Measurements from ENCODE around the gene GEMIN4. TPM values are rescaled to one million over a fixed set of nuclear protein-coding genes. Genes with fewer than 3 reads are reported as not detected.
A peak's percentile ranks its signal among the peaks of the same experiment; 100 is the strongest.

Gene GEMIN4
- total RNA-seq, 6 donors from 2014 or later, result 17.6 to 79.6 (median 21.5) TPM

GRCh38 chr17:728911-729310 is 23.2 kb downstream of the GEMIN4 start:
- Histone ChIP-seq H3K36me3 (no peaks in the 10 kb centered on the region), H3K4me1 (peaks cover 0 to 35% (median 10%) of the 10 kb centered on the region in 4 donors), H3K27me3 (no peaks in the 10 kb centered on the region), H3K27ac (peak overlapping the region in 1 of 4 donors; percentile 18), H3K9me3 (no peaks in the 10 kb centered on the region), H3K4me3 (no peak overlapping the region)
- TF ChIP-seq POLR2AphosphoS5 (IDR thresholded peaks at IDR 0.05) (no peak), CTCF (IDR thresholded peaks at IDR 0.05) (no peak), EP300 (IDR thresholded peaks at IDR 0.05) (no peak), POLR2A (IDR thresholded peaks at IDR 0.05) (no peak)
- DNase-seq, result peak in 1 of 2 donors; percentile 44
- 81 to 85% methylated on average over 5 of the region's 5 CpGs for WGBS, 2 donors
- peak in 1 of 2 donors; percentile 56 for ATAC-seq (ENCODE audit: low FRiP score in 2 of 2)

GRCh38 chr17:726271-726919 is 25.7 kb downstream of the GEMIN4 start:
- DNase-seq, result peak; percentile 20 to 33
- peak in 1 of 2 donors; percentile 20 for ATAC-seq (ENCODE audit: low FRiP score in 2 of 2)
- WGBS, 2 donors, result 56 to 69% methylated on average over 19 to 20 of the region's 20 CpGs
- TF ChIP-seq EP300 (IDR thresholded peaks at IDR 0.05), result no peak
- no peak for TF ChIP-seq CTCF (IDR thresholded peaks at IDR 0.05)
- Histone ChIP-seq H3K36me3 (no peaks in the 10 kb centered on the region), H3K4me1 (peaks cover 0 to 14% (median 3%) of the 10 kb centered on the region in 4 donors), H3K9me3 (no peaks in the 10 kb centered on the region), H3K27me3 (no peaks in the 10 kb centered on the region), H3K27ac (peak overlapping the region; percentile 52 to 79 (median 67)), H3K4me3 (no peak overlapping the region)

- WGBS, 2 donors, result 74 to 75% methylated on average over 12 of the region's 12 CpGs
- H3K4me3 ChIP-seq, result no peak overlapping the region
- TF ChIP-seq CTCF (IDR thresholded peaks at IDR 0.05), result no peak
- TF ChIP-seq POLR2AphosphoS5 (IDR thresholded peaks at IDR 0.05), result no peak
- no peak for TF ChIP-seq EP300 (IDR thresholded peaks at IDR 0.05)
- no peak for TF ChIP-seq POLR2A (IDR thresholded peaks at IDR 0.05)
- H3K27ac ChIP-seq, result peak overlapping the region; percentile 44 to 79 (median 64)
- no peaks in the 10 kb centered on the region for H3K27me3 ChIP-seq
- no peaks in the 10 kb centered on the region for H3K9me3 ChIP-seq
- DNase-seq (peak in 1 of 2 donors; percentile 49), ATAC-seq (ENCODE audit: low FRiP score in 2 of 2) (peak; percentile 32 to 80)
- no peaks in the 10 kb centered on the region for H3K36me3 ChIP-seq
- H3K4me1 ChIP-seq, result peaks cover 0 to 12% (median 0%) of the 10 kb centered on the region in 4 donors
Measured at GRCh38 chr17:725746-726145, 26.3 kb downstream of the GEMIN4 start.

GRCh38 chr17:725084-725483 is 27.0 kb downstream of the GEMIN4 start:
- 96 to 97% methylated on average over 14 of the region's 14 CpGs for WGBS, 2 donors
- no peak for TF ChIP-seq EP300 (IDR thresholded peaks at IDR 0.05)
- TF ChIP-seq POLR2AphosphoS5 (IDR thresholded peaks at IDR 0.05), result no peak
- TF ChIP-seq CTCF (IDR thresholded peaks at IDR 0.05), result no peak
- TF ChIP-seq POLR2A (IDR thresholded peaks at IDR 0.05), result no peak
- DNase-seq, result no peak
- Histone ChIP-seq H3K9me3 (no peaks in the 10 kb centered on the region), H3K36me3 (no peaks in the 10 kb centered on the region), H3K4me3 (no peak overlapping the region), H3K27me3 (no peaks in the 10 kb centered on the region), H3K4me1 (peaks cover 0 to 12% (median 0%) of the 10 kb centered on the region in 4 donors), H3K27ac (no peak overlapping the region)
- ATAC-seq (ENCODE audit: low FRiP score in 2 of 2), result no peak

GRCh38 chr17:721540-721937 is 30.5 kb downstream of the GEMIN4 start:
- Histone ChIP-seq H3K9me3 (no peaks in the 10 kb centered on the region), H3K4me3 (no peak overlapping the region), H3K27ac (no peak overlapping the region), H3K27me3 (no peaks in the 10 kb centered on the region), H3K4me1 (peaks cover 0 to 9% (median 2%) of the 10 kb centered on the region in 4 donors), H3K36me3 (no peaks in the 10 kb centered on the region)
- TF ChIP-seq EP300 (IDR thresholded peaks at IDR 0.05), result no peak
- no peak for TF ChIP-seq CTCF (IDR thresholded peaks at IDR 0.05)
- TF ChIP-seq POLR2A (IDR thresholded peaks at IDR 0.05), result no peak
- no peak for TF ChIP-seq POLR2AphosphoS5 (IDR thresholded peaks at IDR 0.05)
- ATAC-seq (ENCODE audit: low FRiP score in 2 of 2) (no peak), DNase-seq (no peak)
- 82 to 88% methylated on average over 5 of the region's 5 CpGs for WGBS, 2 donors
